Activated gamma-delta T cell (primary cell): ENCODE measurements around the gene LRIG1.

Source experiments
- DNase-seq: peaks from one replicate; lab custom pipeline; 2025; lab: John Stamatoyannopoulos, UW

The LRIG1 gene

DNA sequence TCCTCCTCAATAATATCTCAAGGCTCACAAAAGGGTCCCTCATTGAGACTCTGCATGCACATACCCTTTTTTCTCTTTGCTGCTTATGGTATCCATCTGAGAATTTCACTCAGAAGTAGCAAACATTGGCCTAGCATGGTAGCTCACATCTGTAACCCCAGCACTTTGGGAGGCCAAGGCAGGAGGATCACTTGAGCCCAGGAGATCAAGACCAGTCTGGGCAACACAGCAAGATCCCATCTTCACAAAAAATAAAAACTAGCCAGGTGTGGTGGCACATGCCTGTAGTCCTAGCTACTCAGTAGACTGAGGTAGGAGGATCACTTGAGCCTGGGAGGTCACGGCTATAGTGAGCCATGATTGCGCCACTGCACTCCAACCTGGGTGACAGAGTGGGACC, 11.7 kb downstream of the LRIG1 start:
- no peak for DNase-seq

DNA sequence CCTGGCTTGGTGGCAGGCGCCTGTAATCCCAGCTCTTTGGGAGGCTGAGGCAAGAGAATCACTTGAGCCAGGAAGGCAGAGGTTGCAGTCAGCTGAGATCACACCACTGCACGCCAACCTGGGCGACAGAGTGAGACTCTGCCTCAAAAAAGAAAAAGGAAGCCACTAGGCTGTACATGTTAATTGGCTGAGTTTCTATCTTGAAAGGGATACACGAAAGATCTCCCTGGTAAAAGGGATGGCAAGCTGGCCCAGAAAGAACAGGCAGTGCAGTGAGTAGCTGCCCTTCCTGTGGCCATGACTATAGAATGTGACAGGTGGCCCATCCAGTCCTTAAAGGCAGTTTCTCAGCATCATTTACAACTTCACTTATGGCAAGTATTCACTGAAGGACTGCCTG, 12.3 kb downstream of the LRIG1 start:
- DNase-seq = no peak

DNA sequence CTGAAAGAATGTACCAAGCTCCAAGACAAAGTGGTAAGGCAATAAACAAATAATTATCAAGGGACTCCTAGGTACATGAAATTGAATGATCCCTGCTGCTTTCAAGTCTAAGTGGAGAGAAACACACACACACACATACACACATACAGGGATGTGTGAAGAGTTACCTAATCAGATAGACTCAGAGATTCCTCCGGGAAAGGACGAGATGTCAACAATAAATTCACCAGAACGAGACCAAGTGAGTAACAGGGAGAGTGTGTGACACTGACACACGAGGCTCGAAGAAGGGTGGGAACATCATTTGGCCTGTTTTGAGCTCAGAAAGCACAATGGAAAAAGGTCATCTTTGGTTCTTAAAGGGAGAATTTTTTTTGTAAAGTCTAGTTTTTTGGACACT, 13.4 kb downstream of the LRIG1 start:
- DNase-seq = no peak

DNA sequence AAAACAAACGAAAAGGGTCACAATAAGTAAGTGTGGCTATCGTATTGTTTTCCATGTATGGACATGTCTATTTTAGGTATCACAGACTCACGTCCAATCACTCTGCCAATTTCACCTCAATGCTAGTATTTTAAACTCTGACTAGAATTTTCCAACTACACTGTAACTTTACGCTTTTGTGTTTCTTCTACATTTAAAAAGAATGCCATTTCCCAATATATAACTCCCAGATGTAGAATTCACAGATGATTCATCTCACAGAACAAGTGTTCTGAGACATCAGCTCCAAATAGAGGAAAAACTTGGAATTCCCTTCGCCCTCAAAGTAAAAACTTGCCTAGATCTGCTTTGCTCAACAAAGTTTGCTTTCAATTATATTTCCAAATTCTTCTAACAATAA, 14.2 kb downstream of the LRIG1 start:
- no peak for DNase-seq

DNA sequence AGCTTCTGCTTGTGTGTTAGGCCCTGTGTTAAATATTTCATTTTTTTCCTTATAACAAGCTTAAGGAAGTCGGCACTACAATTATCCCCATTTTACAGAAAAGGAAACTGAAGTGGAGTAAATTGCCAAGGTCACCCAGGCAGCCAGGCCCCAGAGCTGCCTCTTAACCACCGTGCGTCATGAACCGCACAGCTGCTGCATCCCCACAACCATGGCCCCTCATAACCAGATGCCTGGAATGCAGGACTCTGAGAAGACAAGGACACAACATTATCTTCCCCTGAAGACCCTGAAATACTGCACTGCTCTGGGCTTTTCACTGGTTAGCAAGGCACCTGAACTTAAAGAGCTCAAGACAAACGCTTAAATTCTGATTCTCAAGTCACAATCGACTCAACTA, 14.6 kb downstream of the LRIG1 start:
- DNase-seq = no peak

DNA sequence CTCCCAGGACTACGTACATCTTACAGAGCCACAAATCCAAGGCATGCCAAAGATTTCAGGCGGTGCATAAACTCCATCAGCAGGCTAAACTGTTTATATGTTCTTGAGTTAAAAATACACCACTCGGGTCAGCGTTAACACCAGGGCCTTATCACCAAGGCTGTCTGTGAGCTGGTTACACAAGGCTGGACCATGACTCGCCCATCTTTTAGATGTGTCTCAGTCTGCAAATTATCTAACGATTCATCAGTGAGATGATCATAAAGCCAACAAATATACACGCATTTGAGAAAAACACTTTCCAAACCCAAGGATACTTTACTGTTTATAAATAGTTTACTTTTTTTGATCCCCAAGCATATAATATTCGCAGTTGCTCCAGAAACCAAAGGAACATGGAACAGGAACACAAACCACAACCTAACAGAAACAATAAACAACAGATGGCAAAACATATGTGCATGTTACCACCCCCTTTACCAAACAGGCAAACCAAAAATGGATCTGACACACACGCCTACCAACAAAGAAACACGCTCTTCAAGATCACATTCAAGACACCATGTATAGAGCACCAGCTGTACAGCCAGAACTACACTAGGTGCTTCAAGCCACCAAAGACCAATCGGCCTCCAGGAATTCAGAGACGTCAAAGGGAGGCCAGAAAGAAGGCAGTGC, 15.4 kb downstream of the LRIG1 start:
- no peak for DNase-seq

DNA sequence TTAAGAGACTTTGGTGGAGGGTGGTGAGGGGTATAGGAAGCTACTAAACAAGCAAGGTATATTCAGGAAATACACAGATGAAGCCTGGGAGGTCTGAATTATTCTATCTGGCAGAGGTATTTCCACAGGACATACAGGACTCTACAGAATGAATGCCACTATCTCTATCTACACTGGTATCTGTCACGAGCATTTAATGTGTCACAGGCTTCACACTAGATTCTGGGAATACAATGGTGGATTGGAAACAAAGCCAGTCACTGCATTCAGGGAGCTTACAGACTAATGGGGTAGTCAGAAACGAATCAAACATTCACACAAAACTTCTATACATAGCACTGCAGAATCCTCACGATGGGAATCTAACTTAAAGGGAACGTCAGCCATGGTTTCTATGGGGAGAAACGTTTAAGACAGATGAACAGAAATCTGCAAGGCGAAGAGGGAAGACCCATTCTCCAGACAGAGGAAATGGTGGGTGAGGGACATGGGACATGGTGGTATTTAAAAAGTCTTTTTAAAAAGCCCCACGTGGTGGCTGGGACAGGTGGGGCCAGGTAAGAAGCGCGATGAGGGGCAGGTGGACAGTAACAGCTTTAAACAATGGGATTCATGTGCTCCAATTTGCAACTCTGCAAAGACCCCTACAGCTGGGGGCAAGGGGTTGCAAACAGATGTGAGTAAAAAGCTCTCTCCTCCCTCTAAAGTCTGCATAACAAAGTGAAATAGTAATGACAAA, 16.5 kb downstream of the LRIG1 start:
- DNase-seq = no peak

DNA sequence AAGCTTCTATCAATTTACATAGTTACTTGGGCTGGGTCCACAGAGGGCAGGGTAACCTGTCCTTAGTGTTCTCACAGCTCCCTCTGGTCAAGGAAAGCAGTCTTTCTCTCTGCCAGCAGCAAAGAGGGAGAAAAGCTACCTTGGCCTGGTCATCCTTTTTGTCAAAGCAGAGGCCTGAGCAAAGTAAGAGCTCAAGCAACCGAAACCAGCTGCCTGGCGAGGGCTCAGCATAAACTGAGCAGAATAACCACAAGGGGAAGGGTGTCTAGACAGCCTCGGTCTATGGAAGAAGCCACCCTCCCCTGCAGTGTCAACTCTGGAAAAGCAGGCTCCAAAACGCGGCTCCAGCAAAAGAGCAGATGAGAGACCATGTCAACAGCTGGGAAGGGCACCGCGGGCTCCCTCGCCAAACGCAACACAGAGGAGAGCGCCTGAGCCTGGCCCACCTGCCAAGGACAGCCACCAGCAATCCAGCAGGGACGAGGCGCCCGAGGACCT, 17.4 kb downstream of the LRIG1 start:
- peak; percentile 18 for DNase-seq

DNA sequence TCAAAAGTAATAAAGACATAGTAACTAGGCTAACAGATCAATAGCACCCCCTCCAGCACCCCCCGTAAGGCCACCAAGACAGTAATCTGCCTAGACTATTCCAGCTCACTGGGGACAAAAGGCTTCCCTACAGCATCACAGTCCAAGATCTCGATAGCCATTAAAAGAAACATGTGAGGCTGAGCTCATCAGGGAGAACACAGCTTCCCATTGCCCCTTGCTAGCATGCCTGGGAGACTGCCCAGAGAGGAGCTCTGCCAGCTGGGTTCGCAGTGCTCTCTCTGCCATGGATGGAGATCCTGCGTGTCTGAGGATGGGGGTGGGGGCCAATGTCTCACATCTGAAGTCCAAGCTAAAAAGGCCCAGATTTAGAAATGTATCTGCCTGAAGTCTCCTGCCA, 17.8 kb downstream of the LRIG1 start:
- no peak for DNase-seq

DNA sequence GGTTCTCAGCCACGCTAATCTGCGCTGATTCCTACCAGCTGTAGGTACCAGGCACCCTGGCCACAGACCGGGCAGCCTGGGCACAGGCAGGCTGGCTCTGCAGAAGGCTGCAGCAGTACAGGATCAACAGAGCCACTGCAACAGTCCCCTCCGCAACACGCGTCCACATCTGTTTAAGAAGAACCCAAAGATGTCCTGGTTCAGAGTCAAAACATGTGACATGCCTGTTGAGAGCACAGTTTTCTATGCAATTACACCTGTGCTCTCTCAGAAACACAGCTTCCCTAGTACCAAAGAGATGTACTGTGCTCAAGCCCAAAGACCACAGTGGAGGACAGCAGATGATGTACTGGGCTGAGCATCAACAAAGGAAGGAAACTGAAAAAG, 18.8 kb downstream of the LRIG1 start:
- DNase-seq = no peak

DNA sequence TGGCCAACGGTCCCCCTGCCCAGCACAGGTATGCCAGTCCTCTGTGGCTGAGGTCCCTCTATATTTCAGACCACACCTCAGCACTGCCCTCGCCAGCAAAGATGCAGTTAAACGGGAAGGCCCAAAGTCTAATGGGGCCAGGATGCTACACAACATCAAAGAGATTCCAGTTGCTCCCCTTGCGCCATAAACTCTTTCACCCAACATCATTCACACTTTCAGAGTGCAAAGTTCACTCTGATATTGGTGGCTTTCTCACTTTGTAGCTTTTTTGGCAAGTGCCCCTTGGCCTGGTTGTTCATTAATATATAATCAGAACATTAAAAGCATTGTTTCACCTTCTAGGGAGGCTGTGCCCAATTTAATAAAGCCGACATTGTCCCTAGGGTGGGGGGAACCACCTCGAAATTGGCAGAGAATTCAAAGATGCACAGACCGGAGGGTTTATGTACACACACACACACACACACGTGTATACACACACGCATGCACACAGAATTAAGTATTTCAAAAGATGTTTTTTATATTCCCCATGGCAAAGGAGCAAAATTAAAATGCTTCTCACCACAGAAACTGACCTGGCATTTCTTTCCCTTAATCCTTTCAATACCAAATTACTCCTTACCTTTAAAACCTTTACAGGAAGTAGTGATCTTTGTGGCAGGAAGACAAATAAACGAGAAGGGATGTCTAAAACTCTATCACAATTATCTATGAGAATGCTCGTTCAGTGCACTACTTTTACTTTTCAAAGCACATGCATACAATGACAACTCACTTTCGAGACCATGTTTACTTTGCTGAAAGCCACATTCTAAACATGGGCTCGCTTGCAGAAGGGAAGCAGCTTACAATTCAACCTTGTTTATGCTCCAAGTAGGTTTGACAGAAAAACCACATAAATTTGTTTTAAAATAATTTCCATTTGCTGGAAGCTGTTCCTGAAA, 19.5 kb downstream of the LRIG1 start:
- DNase-seq = no peak

DNA sequence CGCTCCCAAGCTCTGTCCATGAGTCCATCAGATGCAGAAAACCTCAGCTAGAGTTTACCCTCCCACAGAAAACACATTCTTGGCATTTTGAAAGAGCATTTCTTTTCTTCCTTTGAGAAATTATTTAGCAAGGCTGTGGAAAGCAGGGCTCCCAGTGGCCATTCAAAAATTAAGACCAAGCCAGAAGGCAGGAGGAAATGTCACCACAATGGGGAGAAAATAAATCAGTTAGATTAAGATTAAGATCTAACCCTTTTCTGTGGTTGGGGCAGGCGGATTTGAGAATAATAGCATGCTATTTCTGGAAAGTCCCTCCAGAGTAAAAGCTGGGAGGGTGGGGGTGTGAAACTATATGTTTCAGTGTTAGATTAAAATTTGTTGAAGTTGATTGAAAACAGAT, 20.2 kb downstream of the LRIG1 start:
- no peak for DNase-seq

DNA sequence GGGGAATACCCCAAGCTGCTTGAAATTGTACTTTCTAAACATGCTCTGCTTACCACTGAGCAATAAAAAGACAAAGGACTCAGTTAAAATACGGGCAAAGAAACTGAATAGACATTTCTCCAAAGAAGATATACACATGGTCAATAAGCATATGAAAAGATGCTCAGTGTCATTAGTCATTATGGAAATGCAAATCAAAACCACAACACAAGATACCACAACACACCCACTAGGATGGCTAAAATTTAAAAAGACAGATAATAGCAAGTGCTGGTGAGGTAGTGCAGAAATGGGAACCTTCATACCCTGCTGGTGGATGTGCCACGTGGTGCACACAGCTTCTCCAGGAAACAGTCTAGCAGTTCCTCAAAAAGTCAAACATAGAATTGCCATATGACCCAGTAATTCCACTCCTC, 21.3 kb downstream of the LRIG1 start:
- DNase-seq = no peak

DNA sequence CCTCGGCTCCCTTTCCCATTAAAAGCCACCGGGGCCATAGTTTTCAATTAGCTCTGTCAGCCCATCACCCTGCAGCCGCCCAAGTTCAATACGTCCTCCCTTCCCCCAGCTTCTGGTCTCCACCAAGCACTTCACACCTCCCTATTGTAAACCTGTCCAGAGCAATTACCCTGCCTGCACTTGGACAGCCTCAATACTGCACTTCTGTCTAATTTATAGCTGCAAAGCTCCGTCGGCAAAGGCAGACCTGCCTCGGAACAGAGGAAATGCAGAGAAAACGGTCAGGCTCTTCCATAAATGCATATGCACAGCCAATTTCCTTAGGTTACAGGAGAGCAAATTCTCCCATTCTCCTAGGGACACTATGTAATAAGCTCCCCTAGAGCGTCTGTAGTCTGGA, 21.9 kb downstream of the LRIG1 start:
- DNase-seq = no peak

DNA sequence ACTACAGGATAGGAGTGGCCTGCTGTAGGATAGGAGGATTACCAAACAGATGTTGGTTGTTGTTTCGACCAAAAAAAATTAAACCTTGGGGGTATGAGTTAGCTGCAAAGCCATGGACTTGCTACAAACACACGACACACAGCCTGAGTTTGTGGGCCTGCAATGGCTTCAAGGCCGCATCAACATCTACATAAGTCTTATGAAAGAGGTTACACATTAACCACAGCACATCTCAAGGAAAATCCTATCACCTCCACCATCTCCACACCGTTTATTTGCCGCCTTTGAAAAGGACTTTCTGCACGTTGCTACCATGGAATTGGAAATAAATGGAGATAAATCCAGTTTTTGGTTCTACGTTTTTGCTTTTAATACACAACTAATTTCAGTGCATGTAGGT, 23.0 kb downstream of the LRIG1 start:
- DNase-seq = no peak

DNA sequence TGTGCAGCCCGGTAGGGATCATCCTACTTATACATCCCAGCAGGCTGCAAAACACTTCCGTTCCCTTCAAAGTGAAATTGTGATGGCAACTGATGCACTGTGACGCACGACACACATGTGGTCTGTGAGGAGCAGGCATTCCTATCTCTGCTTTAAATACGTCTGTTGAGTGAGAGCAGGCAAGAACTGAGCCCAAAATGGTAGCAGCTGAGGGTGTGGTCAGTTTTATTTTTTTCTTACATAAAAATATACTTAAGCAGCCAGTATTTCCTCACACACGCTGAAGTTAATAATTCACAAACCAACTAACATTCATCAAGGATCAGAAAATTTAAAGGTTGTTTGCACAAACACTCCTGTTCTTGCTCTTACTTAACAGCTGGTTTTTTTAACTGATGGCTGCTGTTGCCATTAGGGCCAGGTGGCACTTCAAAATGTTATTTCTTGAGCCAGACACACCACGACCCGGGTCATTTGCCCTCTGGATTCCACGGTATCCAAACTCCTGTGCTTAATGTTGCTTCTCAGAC, 23.9 kb downstream of the LRIG1 start:
- no peak for DNase-seq

DNA sequence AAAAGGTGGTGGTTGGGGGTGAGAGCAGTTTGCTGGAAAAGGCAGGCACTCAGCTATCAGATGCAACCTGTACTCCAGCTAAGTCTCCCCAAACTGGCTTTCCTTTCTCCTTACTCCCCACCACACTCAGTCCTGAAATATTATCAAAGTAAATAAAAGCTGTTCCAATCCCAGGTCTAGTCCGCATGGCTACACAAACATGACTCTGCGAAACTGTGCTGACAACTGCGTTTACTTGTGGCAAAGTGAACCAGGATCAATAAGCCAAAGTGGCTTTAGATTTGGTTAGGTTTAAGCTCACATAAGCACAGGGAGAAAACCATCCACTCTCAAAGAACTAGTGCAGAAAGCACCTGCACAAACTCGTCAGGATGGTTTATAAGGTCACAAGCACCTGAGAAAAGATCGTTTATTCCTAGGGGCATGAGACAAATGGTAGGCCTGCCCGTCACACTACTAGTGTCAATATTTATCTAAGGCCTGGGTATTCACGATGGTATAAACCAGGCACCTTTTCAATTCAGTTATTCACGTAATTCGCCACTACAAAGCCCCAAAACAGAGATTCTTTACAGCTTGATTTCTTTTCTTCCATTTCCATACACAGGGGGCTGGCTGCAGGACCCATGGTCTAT, 25.3 kb downstream of the LRIG1 start:
- no peak for DNase-seq

DNA sequence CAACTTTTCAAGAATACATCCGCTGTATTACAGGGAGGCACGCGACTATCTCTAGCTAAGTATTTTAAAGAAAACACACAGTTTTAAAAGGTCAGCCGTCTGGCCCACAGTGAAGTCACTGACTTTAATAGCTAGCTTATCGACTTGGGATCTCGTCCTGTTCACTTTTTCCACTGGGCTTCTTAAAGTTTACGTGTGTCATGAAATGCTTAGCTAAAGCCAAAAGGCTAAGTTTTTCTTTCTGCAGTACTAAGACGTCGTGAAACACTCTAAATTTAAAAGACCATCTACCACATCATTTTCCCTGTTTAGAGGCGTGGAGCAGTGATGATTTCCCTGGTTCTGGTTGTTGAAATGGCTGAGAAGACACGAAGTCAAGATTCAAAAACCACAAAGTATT, 27.1 kb downstream of the LRIG1 start:
- no peak for DNase-seq

DNA sequence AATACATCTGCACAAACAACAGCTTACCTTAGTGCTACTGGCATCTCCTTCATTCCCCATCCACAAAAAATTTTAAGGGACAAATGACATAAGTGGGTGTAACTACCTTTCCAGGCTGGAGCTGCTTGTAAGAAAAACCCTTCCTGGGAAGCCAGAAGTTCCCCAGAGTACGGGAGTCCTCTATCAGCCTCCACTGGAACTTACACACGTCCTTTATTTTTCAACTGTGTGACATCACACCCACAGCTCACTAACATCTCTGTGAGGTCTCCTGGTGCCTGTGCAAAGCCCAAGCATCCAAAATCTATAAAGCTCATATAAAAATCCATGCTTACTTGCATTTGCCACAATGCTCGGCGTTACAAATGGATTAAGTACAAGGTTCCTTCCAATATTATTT, 27.6 kb downstream of the LRIG1 start:
- no peak for DNase-seq

DNA sequence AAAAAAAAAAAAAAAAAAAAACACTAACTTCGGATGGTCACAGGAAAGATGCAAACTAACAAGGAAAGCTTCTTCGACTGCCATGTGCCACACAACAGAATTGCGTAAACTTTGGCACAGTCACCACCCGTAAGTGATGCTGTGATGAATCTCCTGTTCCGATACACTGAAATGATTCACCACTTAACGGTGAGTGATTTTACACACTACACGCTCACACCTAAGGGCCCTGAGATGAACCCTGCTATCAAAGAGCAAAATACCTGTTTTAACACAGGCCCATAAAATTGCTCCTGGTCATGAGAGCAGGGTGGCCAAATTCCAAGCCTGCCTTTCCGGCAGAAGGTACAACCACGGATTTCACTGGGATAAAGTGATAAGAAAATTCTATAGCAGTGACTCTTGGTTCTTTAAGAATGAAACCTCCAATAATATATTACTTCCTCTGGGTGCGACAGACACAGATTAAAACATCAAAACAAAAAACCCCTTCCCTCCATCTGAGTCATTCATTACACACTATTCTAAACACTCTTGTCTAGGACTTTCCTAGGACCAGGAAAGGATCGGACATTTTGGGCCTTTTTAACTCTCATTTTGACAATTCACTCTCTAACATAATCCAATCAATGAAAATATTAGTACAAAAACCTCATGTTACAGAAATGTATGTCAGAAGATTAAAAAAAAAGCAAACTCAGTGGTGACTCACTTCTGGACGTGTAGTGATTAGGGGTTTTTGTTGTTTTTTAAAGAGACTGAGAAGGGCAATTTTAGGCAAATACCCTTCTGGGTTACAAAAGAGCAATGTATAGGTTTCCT, 28.3 kb downstream of the LRIG1 start:
- DNase-seq = no peak
